Panc1 (cell line): ENCODE results near the gene IMPDH2. TPM values are rescaled to one million over a fixed set of nuclear protein-coding genes. Genes with fewer than 3 reads are reported as not detected.
A peak's percentile ranks its signal among the peaks of the same experiment; 100 is the strongest.

Source experiments
- ATAC-seq: fragments of 200-7000 bp; cut with Tn5 transposase; 2 replicates; pipeline ENCODE4 v1.9.1; 2020; ENCODE audit warnings: mild to moderate bottlenecking, moderate library complexity
- BruUV-seq: library from RNA; stranded (reverse); fragments of 400-500 nt; replicated peaks from 2 replicates; lab custom pipeline; 2021; lab: Mats Ljungman, UMichigan
- CTCF ChIA-PET: fragments of 300-600 bp; sonication (Branson Sonifier 250); formaldehyde crosslinking; loops from one replicate; lab custom pipeline; 2022; ENCODE audit warnings: antibody characterized with exemption; lab: Charles Lee
- POLR2A ChIA-PET: fragments of 300-600 bp; sonication (Branson Sonifier 250); formaldehyde crosslinking; loops from one replicate; lab custom pipeline; 2022; ENCODE audit warnings: antibody characterized with exemption; lab: Charles Lee
- DNase-seq: peaks from one replicate; pipeline ENCODE4 v3.0.0-alpha.2; 2010; ENCODE audit warnings: low read depth, low spot score
- H3K27ac ChIP-seq: 2 replicates; pipeline ENCODE4 v1.5.1; 2011; ENCODE audit warnings: mild to moderate bottlenecking, low read length, inconsistent platforms
- H3K27me3 ChIP-seq: fragments of 200-500 bp; sonication (Bioruptor generic); 2 replicates; pipeline ENCODE4 v1.6.0; 2014; ENCODE audit warnings: low read length, inconsistent platforms; ENCODE audit not compliant: control insufficient read depth, insufficient read depth
- H3K36me3 ChIP-seq: fragments of 200-500 bp; sonication (Bioruptor generic); 2 replicates; pipeline ENCODE4 v1.5.1; 2014; ENCODE audit warnings: inconsistent platforms, mild to moderate bottlenecking, low read length, moderate library complexity; ENCODE audit not compliant: control insufficient read depth, insufficient read depth
- H3K4me1 ChIP-seq: 2 replicates; pipeline ENCODE4 v1.5.1; 2011; ENCODE audit warnings: inconsistent platforms, mild to moderate bottlenecking, low read length, moderate library complexity; ENCODE audit not compliant: control insufficient read depth, insufficient read depth
- H3K4me3 ChIP-seq, 2 experiments: 2 replicates each; pipeline ENCODE4 v1.5.1; 2011 to 2012; ENCODE audit warnings: low read depth in 2 of 2, low read length in 2 of 2, mild to moderate bottlenecking in 2 of 2, inconsistent platforms in 1 of 2, moderate library complexity in 1 of 2
- H3K9me3 ChIP-seq: fragments of 200-500 bp; sonication (Bioruptor generic); 2 replicates; pipeline ENCODE4 v1.5.1; 2014; ENCODE audit warnings: low read depth, mild to moderate bottlenecking, inconsistent platforms, low read length, moderate library complexity; ENCODE audit not compliant: control insufficient read depth, insufficient read depth
- POLR2AphosphoS5 ChIP-seq: IDR thresholded peaks from 2 replicates; pipeline ENCODE4 v1.6.1; 2012; ENCODE audit warnings: mild to moderate bottlenecking, low read depth, low read length, moderate library complexity
- REST ChIP-seq, 2 experiments: IDR thresholded peaks; 2 replicates each; pipeline ENCODE4 v1.6.1; 2011 to 2012; ENCODE audit warnings: low read depth in 2 of 2, control low read depth in 1 of 2, low read length in 1 of 2, mild to moderate bottlenecking in 1 of 2, moderate library complexity in 1 of 2; ENCODE audit not compliant: insufficient read depth in 1 of 2
- SIN3A ChIP-seq: IDR thresholded peaks from 2 replicates; pipeline ENCODE4 v1.6.1; 2012; ENCODE audit warnings: low read depth, mild to moderate bottlenecking, low read length, moderate library complexity, borderline replicate concordance; ENCODE audit not compliant: insufficient read depth
- TCF7L2 ChIP-seq: IDR thresholded peaks from 2 replicates; pipeline ENCODE4 v1.6.1; 2011; ENCODE audit warnings: mild to moderate bottlenecking, low read depth, low read length, inconsistent platforms
- in situ Hi-C: cut with HindIII; loops from 2 replicates; pipeline ENCODE4 v1.10.0; 2016; ENCODE audit warnings: low sequenced_read_pairs, low pct_unique_long_range_greater_than_20kb
- intact Hi-C: fragments of 100-400 bp; cut with micrococcal nuclease; formaldehyde crosslinking; loops from one replicate; pipeline ENCODE4 v1.10.0; 2022; ENCODE audit not compliant: unreplicated experiment
- total RNA-seq: library from RNA; stranded (reverse); gene quantifications from one replicate; pipeline ENCODE4 v1.2.1, GENCODE V29; 2021; ENCODE audit not compliant: unreplicated experiment
- TF ChIP-seq, protein P1 (sequence below): fragments of 450-650 bp; IDR thresholded peaks from 2 replicates; pipeline ENCODE4 v1.5.1; 2017; ENCODE audit warnings: mild to moderate bottlenecking

Gene IMPDH2
- total RNA-seq, 1 experiment from 2014 or later: 149 TPM

DNA sequence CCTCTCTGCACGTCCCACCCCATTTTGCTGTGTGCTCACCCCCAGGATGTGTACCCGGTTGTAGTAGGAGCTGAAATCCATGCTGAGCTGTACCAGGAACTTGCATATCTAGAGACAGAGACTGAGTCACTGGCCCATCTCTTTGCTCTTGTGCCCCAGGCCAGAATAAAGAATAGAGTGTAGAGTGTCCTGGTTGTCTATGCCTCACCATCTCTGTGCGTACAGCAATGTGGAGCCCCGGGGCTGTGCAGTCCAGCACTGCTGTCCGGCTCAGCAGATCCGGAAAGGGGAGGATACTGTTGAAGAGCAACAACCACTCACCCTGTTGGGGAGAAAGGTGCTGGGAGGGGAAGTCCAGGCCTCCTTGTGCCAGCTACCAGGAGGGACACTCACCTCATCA lies 13.4 kb downstream of the IMPDH2 start:
- POLR2A ChIA-PET: interaction anchor here (1.1 kb wide), 1 partner anchor 9 kb away, joined by 4 read pairs; the partner anchor contains the start of gene WDR6
- no peak overlapping the region for H3K4me3 ChIP-seq
- CTCF ChIA-PET: interaction anchor here (0.6 kb wide), 1 partner anchor 9 kb away, joined by 3 read pairs; the partner anchor contains the start of gene WDR6
- intact Hi-C loops: no loop called here
- H3K9me3 ChIP-seq: no peaks in the 10 kb centered on the region
- no TSS peak for BruUV-seq
- TF ChIP-seq TCF7L2: no peak
- TF ChIP-seq, protein P1, sequence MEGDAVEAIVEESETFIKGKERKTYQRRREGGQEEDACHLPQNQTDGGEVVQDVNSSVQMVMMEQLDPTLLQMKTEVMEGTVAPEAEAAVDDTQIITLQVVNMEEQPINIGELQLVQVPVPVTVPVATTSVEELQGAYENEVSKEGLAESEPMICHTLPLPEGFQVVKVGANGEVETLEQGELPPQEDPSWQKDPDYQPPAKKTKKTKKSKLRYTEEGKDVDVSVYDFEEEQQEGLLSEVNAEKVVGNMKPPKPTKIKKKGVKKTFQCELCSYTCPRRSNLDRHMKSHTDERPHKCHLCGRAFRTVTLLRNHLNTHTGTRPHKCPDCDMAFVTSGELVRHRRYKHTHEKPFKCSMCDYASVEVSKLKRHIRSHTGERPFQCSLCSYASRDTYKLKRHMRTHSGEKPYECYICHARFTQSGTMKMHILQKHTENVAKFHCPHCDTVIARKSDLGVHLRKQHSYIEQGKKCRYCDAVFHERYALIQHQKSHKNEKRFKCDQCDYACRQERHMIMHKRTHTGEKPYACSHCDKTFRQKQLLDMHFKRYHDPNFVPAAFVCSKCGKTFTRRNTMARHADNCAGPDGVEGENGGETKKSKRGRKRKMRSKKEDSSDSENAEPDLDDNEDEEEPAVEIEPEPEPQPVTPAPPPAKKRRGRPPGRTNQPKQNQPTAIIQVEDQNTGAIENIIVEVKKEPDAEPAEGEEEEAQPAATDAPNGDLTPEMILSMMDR: no peak
- no peak for TF ChIP-seq REST (IDR thresholded peaks at IDR 0.05; ENCODE audit: insufficient read depth in 1 of 2, low read depth in 2 of 2, low read length in 1 of 2)
- TF ChIP-seq SIN3A: no peak
- TF ChIP-seq POLR2AphosphoS5: no peak
- H3K4me1 ChIP-seq: peaks cover 8% of the 10 kb centered on the region
- DNase-seq: no peak
- no peak overlapping the region for H3K27ac ChIP-seq
- no peaks in the 10 kb centered on the region for H3K27me3 ChIP-seq
- H3K36me3 ChIP-seq: peaks cover 2% of the 10 kb centered on the region; the same call in 1 of the 2 replicates
- in situ Hi-C loops: no loop called here
- no peak for ATAC-seq

DNA sequence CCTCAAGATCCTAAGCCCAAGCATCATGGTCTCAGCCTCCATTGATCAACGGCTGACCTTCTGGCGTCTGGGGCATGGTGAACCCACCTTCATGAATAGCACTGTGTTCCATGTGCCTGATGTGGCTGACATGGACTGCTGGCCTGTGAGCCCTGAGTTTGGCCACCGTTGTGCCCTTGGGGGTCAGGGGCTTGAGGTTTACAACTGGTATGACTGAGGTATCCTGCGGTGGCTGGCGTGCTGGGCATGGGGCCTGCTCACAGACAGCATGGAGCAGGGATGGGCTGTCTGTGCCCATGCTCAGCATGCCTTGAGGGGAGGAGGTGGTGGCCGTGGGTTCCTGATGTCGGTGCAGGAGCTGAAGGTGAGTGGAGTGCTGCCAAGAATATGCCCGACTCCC lies 14.1 kb downstream of the IMPDH2 start:
- no TSS peak for BruUV-seq
- no peaks in the 10 kb centered on the region; the same call in 1 of the 2 replicates for H3K36me3 ChIP-seq
- intact Hi-C loops: no loop called here

More for the DNA sequence above, 14.1 kb downstream of the IMPDH2 start:
- TF ChIP-seq TCF7L2 (no peak), POLR2AphosphoS5 (peak; percentile 55; the same call in 1 of the 2 replicates)
- DNase-seq (no peak), ATAC-seq (no peak)
- in situ Hi-C loops: no loop called here
- Histone ChIP-seq H3K27me3 (no peaks in the 10 kb centered on the region), H3K4me3 (no peak overlapping the region), H3K9me3 (no peaks in the 10 kb centered on the region), H3K4me1 (peaks cover 8% of the 10 kb centered on the region), H3K27ac (no peak overlapping the region)
- POLR2A ChIA-PET: no interaction called here
- CTCF ChIA-PET: no interaction called here
